ENCODE measurements around the gene PLEKHA6. TPM values are rescaled to one million over a fixed set of nuclear protein-coding genes. Genes with fewer than 3 reads are reported as not detected.

Gene PLEKHA6
- total and polyA plus RNA-seq, 2 experiments from 2014 or later, result 2.8 to 6.2 TPM

GRCh38 chr1:204216880-204217647, 142.7 kb downstream of the PLEKHA6 start (continued):
- no peak for TF ChIP-seq ZNF462 (CRISPR knock-in tag; IDR thresholded peaks at IDR 0.05)

- Histone ChIP-seq H3K79me2 (replicated peaks; ENCODE audit: insufficient read depth) (no peaks in the 10 kb centered on the region), H3K4me2 (no peak overlapping the region), H3K4me1 (ENCODE audit: insufficient read depth) (peaks cover 8% of the 10 kb centered on the region; the same call in 1 of the 2 replicates), H3K36me3 (ENCODE audit: insufficient read depth) (no peaks in the 10 kb centered on the region), H2AFZ (no peak overlapping the region), H3K4me3 (no peak overlapping the region), H3K27me3 (ENCODE audit: insufficient read depth) (no peaks in the 10 kb centered on the region), H3K27ac (ENCODE audit: low read depth) (no peak overlapping the region), H3K9me2 (ENCODE audit: insufficient read depth) (no peaks in the 10 kb centered on the region), H3F3A (replicated peaks; ENCODE audit: low read depth) (no peaks in the 10 kb centered on the region; the same call in 1 of the 2 replicates), H4K20me1 (replicated peaks; ENCODE audit: insufficient read depth) (no peaks in the 10 kb centered on the region)
- DNase-seq (ENCODE audit: low spot score) (no peak), ATAC-seq (no peak)
- no peak overlapping the region for H3K27ac Mint-ChIP-seq
- no peaks in the 10 kb centered on the region; the same call in 2 of the 3 replicates for H3K36me3 Mint-ChIP-seq (ENCODE audit: low read depth)
- H3K4me1 Mint-ChIP-seq, result peaks cover 7% of the 10 kb centered on the region; the same call in 2 of the 3 replicates
- no peak overlapping the region for H3K4me3 Mint-ChIP-seq
- no peaks in the 10 kb centered on the region for H3K9me3 Mint-ChIP-seq
- H3K27me3 Mint-ChIP-seq (ENCODE audit: insufficient read depth, low read depth, poor library complexity), result no peaks in the 10 kb centered on the region
- TF ChIP-seq JUNB (IDR thresholded peaks at IDR 0.05; ENCODE audit: unreplicated experiment) (no peak), CTCF (conservative IDR thresholded peaks at IDR 0.05; ENCODE audit: low read depth in 2 of 2) (no peak), ETS1 (IDR thresholded peaks at IDR 0.05) (no peak), ZNF114 (CRISPR knock-in tag; IDR thresholded peaks at IDR 0.05) (no peak), ZNF462 (CRISPR knock-in tag; IDR thresholded peaks at IDR 0.05) (no peak)
These were observed 143.5 kb downstream of the PLEKHA6 start for GRCh38 chr1:204216236-204216635.

All from GM23338 (cell line).